NK-92 treated with Interleukin-12 subunit alpha and Interleukin-12 subunit beta, amount 100 ng/mL, for 24 hours (cell line): ENCODE results near the gene GRM7.

Experiments
- DNase-seq: peaks from one replicate; lab custom pipeline; 2025; lab: John Stamatoyannopoulos, UW

Gene GRM7

GRCh38 chr3:7657214-7658112, 796.5 kb downstream of the GRM7 start:
- DNase-seq = no peak

GRCh38 chr3:7658294-7658693, 797.4 kb downstream of the GRM7 start:
- no peak for DNase-seq

- DNase-seq = no peak
Observed at GRCh38 chr3:7659079-7659478, 798.2 kb downstream of the GRM7 start.

- no peak for DNase-seq
Observed at GRCh38 chr3:7663771-7664170, 802.9 kb downstream of the GRM7 start.

- no peak for DNase-seq
Observed at GRCh38 chr3:7667774-7668173, 806.9 kb downstream of the GRM7 start.

- DNase-seq = no peak
Observed at GRCh38 chr3:7669641-7670040, 808.7 kb downstream of the GRM7 start.

- DNase-seq = no peak
Observed at GRCh38 chr3:7678521-7678920, 817.6 kb downstream of the GRM7 start.

- DNase-seq = no peak
Observed at GRCh38 chr3:7682822-7683229, 821.9 kb downstream of the GRM7 start.

- no peak for DNase-seq
Observed at GRCh38 chr3:7683426-7683825, 822.5 kb downstream of the GRM7 start.

- DNase-seq = no peak
Observed at GRCh38 chr3:7684182-7684715, 823.3 kb downstream of the GRM7 start.

GRCh38 chr3:7687428-7688147, 826.7 kb downstream of the GRM7 start:
- no peak for DNase-seq

GRCh38 chr3:7692866-7693265, 832.0 kb downstream of the GRM7 start:
- DNase-seq = no peak

GRCh38 chr3:7693976-7694375, 833.1 kb downstream of the GRM7 start:
- DNase-seq = no peak

- DNase-seq = no peak
Observed at GRCh38 chr3:7695049-7695448, 834.1 kb downstream of the GRM7 start.

GRCh38 chr3:7696320-7696719, 835.4 kb downstream of the GRM7 start:
- no peak for DNase-seq

- DNase-seq = no peak
Observed at GRCh38 chr3:7697548-7697947, 836.6 kb downstream of the GRM7 start.

- DNase-seq = no peak
Observed at GRCh38 chr3:7700539-7700938, 839.6 kb downstream of the GRM7 start.

GRCh38 chr3:7700977-7701376, 840.1 kb downstream of the GRM7 start:
- DNase-seq = no peak

GRCh38 chr3:7707187-7707586, 846.3 kb downstream of the GRM7 start:
- DNase-seq = no peak

GRCh38 chr3:7709376-7710082, 848.6 kb downstream of the GRM7 start:
- no peak for DNase-seq

GRCh38 chr3:7710284-7710683, 849.4 kb downstream of the GRM7 start:
- no peak for DNase-seq

- DNase-seq = no peak
Observed at GRCh38 chr3:7713724-7714123, 852.8 kb downstream of the GRM7 start.
